Lower leg skin (tissue), 3 donors: ENCODE data around the gene RBM6.

Experiments
- POLR2A ChIP-seq, 2 donors: fragments of 450-650 bp; IDR thresholded peaks; one replicate each; pipeline ENCODE4 v1.6.1; 2016 to 2017; ENCODE audit warnings: antibody characterized with exemption in 2 of 2, mild to moderate bottlenecking in 1 of 2, moderate library complexity in 1 of 2
- TF ChIP-seq, protein P1 (sequence below), 3 donors: fragments of 450-650 bp; IDR thresholded peaks; one replicate each; pipeline ENCODE4 v1.5.1; 2016; ENCODE audit warnings: antibody characterized with exemption in 3 of 3, mild to moderate bottlenecking in 3 of 3, moderate library complexity in 2 of 3

DNA sequence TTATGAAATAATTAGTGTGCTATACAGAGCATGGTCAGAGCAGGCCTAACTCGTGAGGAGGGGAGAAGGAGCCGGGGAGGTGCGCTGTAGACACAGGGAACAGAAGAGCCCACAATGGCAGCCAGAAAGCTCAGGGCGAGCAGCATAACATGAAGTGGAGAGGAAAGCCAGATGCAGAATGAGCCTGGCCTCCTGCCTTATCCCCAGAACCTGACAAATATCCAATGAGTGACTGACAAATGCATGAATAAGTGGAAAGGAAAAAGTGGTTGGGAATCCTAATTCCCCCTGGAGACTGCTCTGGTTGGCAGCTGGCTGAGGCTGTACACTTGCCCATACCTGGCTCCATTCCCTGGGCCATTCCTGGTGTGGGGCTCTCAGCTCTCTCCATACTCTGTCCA is 27.1 kb upstream of the RBM6 start:
- no peak for TF ChIP-seq POLR2A (IDR thresholded peaks at IDR 0.05)
- TF ChIP-seq, protein P1, sequence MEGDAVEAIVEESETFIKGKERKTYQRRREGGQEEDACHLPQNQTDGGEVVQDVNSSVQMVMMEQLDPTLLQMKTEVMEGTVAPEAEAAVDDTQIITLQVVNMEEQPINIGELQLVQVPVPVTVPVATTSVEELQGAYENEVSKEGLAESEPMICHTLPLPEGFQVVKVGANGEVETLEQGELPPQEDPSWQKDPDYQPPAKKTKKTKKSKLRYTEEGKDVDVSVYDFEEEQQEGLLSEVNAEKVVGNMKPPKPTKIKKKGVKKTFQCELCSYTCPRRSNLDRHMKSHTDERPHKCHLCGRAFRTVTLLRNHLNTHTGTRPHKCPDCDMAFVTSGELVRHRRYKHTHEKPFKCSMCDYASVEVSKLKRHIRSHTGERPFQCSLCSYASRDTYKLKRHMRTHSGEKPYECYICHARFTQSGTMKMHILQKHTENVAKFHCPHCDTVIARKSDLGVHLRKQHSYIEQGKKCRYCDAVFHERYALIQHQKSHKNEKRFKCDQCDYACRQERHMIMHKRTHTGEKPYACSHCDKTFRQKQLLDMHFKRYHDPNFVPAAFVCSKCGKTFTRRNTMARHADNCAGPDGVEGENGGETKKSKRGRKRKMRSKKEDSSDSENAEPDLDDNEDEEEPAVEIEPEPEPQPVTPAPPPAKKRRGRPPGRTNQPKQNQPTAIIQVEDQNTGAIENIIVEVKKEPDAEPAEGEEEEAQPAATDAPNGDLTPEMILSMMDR (IDR thresholded peaks at IDR 0.05): no peak
